Nephron (organoid): ENCODE measurements around the gene CERS6.

Experiments used
- H3K27ac Mint-ChIP-seq, 3 experiments: 2 replicates each; pipeline ENCODE4 v1.8.0; 2020; ENCODE audit warnings: mixed read lengths in 3 of 3, mild to moderate bottlenecking in 2 of 3, moderate library complexity in 1 of 3
- H3K27me3 Mint-ChIP-seq: 2 replicates; pipeline ENCODE4 v1.8.0; 2021; ENCODE audit warnings: low read depth, mild to moderate bottlenecking, moderate library complexity, mixed read lengths
- H3K36me3 Mint-ChIP-seq: 2 replicates; pipeline ENCODE4 v1.8.0; 2020; ENCODE audit warnings: low read depth, mixed read lengths
- H3K4me1 Mint-ChIP-seq: 2 replicates; pipeline ENCODE4 v1.8.0; 2020; ENCODE audit warnings: mixed read lengths
- H3K4me3 Mint-ChIP-seq, 3 experiments: 2 replicates each; pipeline ENCODE4 v1.8.0; 2020; ENCODE audit warnings: mild to moderate bottlenecking in 3 of 3, mixed read lengths in 3 of 3, moderate library complexity in 2 of 3
- H3K9me3 Mint-ChIP-seq: 2 replicates; pipeline ENCODE4 v1.8.0; 2020; ENCODE audit warnings: mixed read lengths
- CTCF ChIP-seq, 3 experiments: fragments of 200-600 bp; sonication (generic); IDR thresholded peaks; one replicate each; pipeline ENCODE4 v1.5.0; 2021; ENCODE audit warnings: antibody characterized with exemption in 3 of 3; ENCODE audit not compliant: unreplicated experiment in 3 of 3

CERS6 gene

DNA sequence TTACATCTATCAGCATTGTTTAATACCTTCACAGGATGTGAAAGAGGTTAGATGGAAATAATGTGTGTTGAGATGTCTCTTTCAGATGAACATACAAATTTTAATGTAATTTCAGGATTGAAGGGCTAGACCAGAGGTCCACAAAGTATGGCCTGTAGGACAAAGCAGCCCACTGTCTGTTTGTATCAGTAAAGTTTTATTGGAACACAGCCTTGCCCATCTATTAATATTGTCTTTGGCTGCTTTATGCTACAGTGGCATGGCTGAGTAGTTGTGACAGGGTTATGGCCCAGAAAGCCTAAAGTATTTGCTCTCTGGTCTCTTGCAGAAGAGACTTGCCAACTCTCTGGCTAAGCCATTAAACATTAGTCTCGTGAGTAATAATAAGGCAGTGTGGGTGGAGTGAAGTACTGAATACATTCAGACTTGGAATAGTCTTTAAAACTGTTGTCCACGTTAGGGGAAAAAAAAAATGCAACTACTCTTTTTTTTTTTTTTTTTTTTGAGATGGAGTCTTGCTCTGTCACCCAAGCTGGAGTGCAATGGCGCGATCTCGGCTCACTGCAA lies 271.9 kb downstream of the CERS6 start:
- H3K27ac Mint-ChIP-seq, result no peak overlapping the region
- TF ChIP-seq CTCF (IDR thresholded peaks at IDR 0.05; ENCODE audit: unreplicated experiment in 3 of 3), result no peak

GRCh38 chr2:168729455-168729854 lies 273.4 kb downstream of the CERS6 start:
- Mint-ChIP-seq H3K4me3 (no peak overlapping the region), H3K4me1 (peaks cover 30% of the 10 kb centered on the region), H3K27me3 (no peaks in the 10 kb centered on the region), H3K27ac (no peak overlapping the region), H3K9me3 (no peaks in the 10 kb centered on the region), H3K36me3 (peaks cover 19% of the 10 kb centered on the region)
- no peak for TF ChIP-seq CTCF (IDR thresholded peaks at IDR 0.05; ENCODE audit: unreplicated experiment in 3 of 3)

More for the DNA sequence above, 271.9 kb downstream of the CERS6 start:
- H3K36me3 Mint-ChIP-seq, result peaks cover 34% of the 10 kb centered on the region
- no peaks in the 10 kb centered on the region for H3K27me3 Mint-ChIP-seq
- no peak overlapping the region for H3K4me3 Mint-ChIP-seq
- H3K4me1 Mint-ChIP-seq, result peaks cover 23% of the 10 kb centered on the region
- no peaks in the 10 kb centered on the region for H3K9me3 Mint-ChIP-seq

GRCh38 chr2:168730344-168730743 lies 274.3 kb downstream of the CERS6 start:
- Mint-ChIP-seq H3K27me3 (no peaks in the 10 kb centered on the region), H3K9me3 (no peaks in the 10 kb centered on the region), H3K4me1 (peaks cover 38% of the 10 kb centered on the region), H3K4me3 (no peak overlapping the region), H3K27ac (no peak overlapping the region), H3K36me3 (peaks cover 17% of the 10 kb centered on the region)
- TF ChIP-seq CTCF (IDR thresholded peaks at IDR 0.05; ENCODE audit: unreplicated experiment in 3 of 3), result no peak

DNA sequence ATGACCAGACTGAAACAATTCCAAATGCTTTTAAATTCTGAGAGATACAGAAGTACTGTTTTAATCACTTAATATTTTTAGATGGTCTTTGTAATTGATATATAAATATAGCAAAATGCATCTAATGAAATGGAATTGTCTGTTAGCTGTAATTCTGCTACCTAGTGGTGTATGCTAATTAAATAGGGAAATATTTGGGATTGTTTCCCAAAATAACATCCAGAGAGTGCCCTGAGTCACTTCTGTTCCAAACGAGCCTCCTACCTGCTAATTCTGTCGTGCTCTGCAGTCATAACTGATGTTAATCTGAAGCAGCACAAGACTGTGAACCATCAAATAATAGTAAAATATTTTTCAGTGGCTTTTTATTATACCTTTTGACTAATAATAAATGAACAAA lies 274.9 kb downstream of the CERS6 start:
- no peaks in the 10 kb centered on the region for H3K27me3 Mint-ChIP-seq
- H3K36me3 Mint-ChIP-seq, result peaks cover 12% of the 10 kb centered on the region
- no peak for TF ChIP-seq CTCF (IDR thresholded peaks at IDR 0.05; ENCODE audit: unreplicated experiment in 3 of 3)
- H3K4me3 Mint-ChIP-seq, result no peak overlapping the region
- H3K4me1 Mint-ChIP-seq, result peaks cover 38% of the 10 kb centered on the region
- H3K9me3 Mint-ChIP-seq, result no peaks in the 10 kb centered on the region
- H3K27ac Mint-ChIP-seq, result no peak overlapping the region

GRCh38 chr2:168731616-168732015 lies 275.5 kb downstream of the CERS6 start:
- Mint-ChIP-seq H3K27ac (peak overlapping the region in 1 of 3 experiments; percentile 20), H3K27me3 (no peaks in the 10 kb centered on the region), H3K36me3 (peaks cover 7% of the 10 kb centered on the region), H3K4me1 (peaks cover 38% of the 10 kb centered on the region), H3K9me3 (no peaks in the 10 kb centered on the region), H3K4me3 (no peak overlapping the region)
- TF ChIP-seq CTCF (IDR thresholded peaks at IDR 0.05; ENCODE audit: unreplicated experiment in 3 of 3), result no peak

DNA sequence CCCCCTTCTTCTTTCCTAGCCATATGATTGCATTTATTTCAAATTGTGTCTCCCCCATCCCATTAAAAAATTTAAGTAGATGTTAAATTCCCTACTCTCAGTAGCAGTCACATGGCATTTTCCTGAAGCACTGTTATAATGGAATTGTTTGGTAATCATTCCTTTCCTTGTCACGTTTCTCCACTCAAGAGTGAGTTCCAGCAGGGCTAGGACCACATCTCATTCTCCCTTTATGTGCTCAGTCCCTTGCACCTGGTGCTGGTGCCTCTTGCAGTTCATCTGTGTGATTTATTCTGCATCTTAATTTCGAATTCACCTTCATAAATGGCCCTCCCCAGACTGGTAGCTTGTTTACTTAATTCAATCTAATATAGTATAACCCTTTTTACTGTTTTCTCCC lies 276.0 kb downstream of the CERS6 start:
- Mint-ChIP-seq H3K36me3 (peaks cover 7% of the 10 kb centered on the region), H3K4me3 (no peak overlapping the region), H3K9me3 (no peaks in the 10 kb centered on the region), H3K27ac (peak overlapping the region in 2 of 3 experiments; percentile 1 to 20), H3K4me1 (peaks cover 38% of the 10 kb centered on the region), H3K27me3 (no peaks in the 10 kb centered on the region)
- TF ChIP-seq CTCF (IDR thresholded peaks at IDR 0.05; ENCODE audit: unreplicated experiment in 3 of 3), result no peak
